GM12878 (cell line): ENCODE data around the gene SOX11. TPM values are rescaled to one million over a fixed set of nuclear protein-coding genes. Genes with fewer than 3 reads are reported as not detected.

Source experiments
- ATAC-seq: fragments of 200-7000 bp; cut with Tn5 transposase; 3 replicates; pipeline ENCODE4 v1.9.1; 2020; ENCODE audit warnings: mild to moderate bottlenecking, moderate library complexity
- BruUV-seq: library from RNA; stranded (reverse); fragments of 400-500 nt; replicated peaks from 2 replicates; lab custom pipeline; 2021; lab: Mats Ljungman, UMichigan
- CTCF ChIA-PET: fragments of 300-600 bp; sonication (Branson Sonifier 250); formaldehyde crosslinking; extraction: SDS; loops from one replicate; lab custom pipeline; 2021; ENCODE audit warnings: inconsistent platforms; lab: Yijun Ruan, JAX
- POLR2A ChIA-PET: fragments of 350-600 bp; formaldehyde crosslinking; extraction: SDS; loops from one replicate; lab custom pipeline; 2021; ENCODE audit warnings: inconsistent platforms; lab: Charles Lee
- RAD21 ChIA-PET: fragments of 300-600 bp; sonication (Branson Sonifier 250); formaldehyde crosslinking; loops from one replicate; lab custom pipeline; 2023; ENCODE audit warnings: antibody characterized with exemption; ENCODE audit not compliant: unreplicated experiment; lab: Charles Lee
- SMC1A ChIA-PET: fragments of 300-600 bp; sonication (Branson Sonifier 250); formaldehyde crosslinking; loops from one replicate; lab custom pipeline; 2023; ENCODE audit not compliant: unreplicated experiment, uncharacterized antibody; lab: Charles Lee
- DNase-seq: peaks from one replicate; pipeline ENCODE4 v3.0.0-alpha.2; 2011; ENCODE audit warnings: low read depth, low spot score
- FAIRE-seq: peaks from 3 replicates; lab custom pipeline; 2011; peaks lifted over from hg19 to GRCh38; lab: Jason Lieb, UNC
- H2AFZ ChIP-seq: 2 replicates; pipeline ENCODE4 v1.6.0; 2011; ENCODE audit warnings: low read depth, low read length, control low read depth; ENCODE audit not compliant: control insufficient read depth
- H3K27ac ChIP-seq: 2 replicates; pipeline ENCODE4 v1.5.1; 2011; ENCODE audit warnings: control low read depth; ENCODE audit not compliant: control insufficient read depth, insufficient read depth
- H3K27me3 ChIP-seq, 2 experiments: replicated peaks in 1 of 2; 2 replicates each; pipeline versions ENCODE4 v1.6.0 to v1.6.1; 2011; ENCODE audit warnings: low read length in 1 of 2; ENCODE audit not compliant: control insufficient read depth in 2 of 2, insufficient read depth in 2 of 2
- H3K36me3 ChIP-seq, 2 experiments: 2 replicates each; pipeline ENCODE4 v1.5.1; 2011; ENCODE audit warnings: low read length in 1 of 2; ENCODE audit not compliant: control insufficient read depth in 2 of 2, insufficient read depth in 2 of 2
- H3K4me1 ChIP-seq: 2 replicates; pipeline ENCODE4 v1.6.1; 2011; ENCODE audit warnings: mild to moderate bottlenecking, low read length, moderate library complexity, mixed read lengths; ENCODE audit not compliant: control insufficient read depth, insufficient read depth
- H3K4me2 ChIP-seq: 2 replicates; pipeline ENCODE4 v1.6.0; 2011; ENCODE audit warnings: control low read depth; ENCODE audit not compliant: control insufficient read depth, insufficient read depth
- H3K4me3 ChIP-seq: fragments of 200-600 bp; sonication (generic); 2 replicates; pipeline ENCODE4 v1.5.1; 2016
- H3K79me2 ChIP-seq: 2 replicates; pipeline ENCODE4 v1.6.0; 2011; ENCODE audit warnings: low read length; ENCODE audit not compliant: control insufficient read depth, insufficient read depth
- H3K9ac ChIP-seq: 2 replicates; pipeline ENCODE4 v1.8.0; 2011; ENCODE audit warnings: low read length, control low read depth, mixed read lengths; ENCODE audit not compliant: control insufficient read depth, insufficient read depth
- H3K9me3 ChIP-seq: replicated peaks from 3 replicates; pipeline ENCODE4 v1.5.1; 2011; ENCODE audit warnings: mild to moderate bottlenecking, low read length; ENCODE audit not compliant: control insufficient read depth, insufficient read depth
- H4K20me1 ChIP-seq: 2 replicates; pipeline ENCODE4 v1.6.0; 2011; ENCODE audit not compliant: control insufficient read depth, insufficient read depth
- ATF7 ChIP-seq: fragments of 450-650 bp; IDR thresholded peaks from 2 replicates; pipeline ENCODE4 v1.6.1; 2016; ENCODE audit warnings: low read depth, mild to moderate bottlenecking
- NR2C2 ChIP-seq: IDR thresholded peaks from 2 replicates; pipeline ENCODE4 v1.6.1; 2011; ENCODE audit warnings: borderline replicate concordance, low read depth; ENCODE audit not compliant: control insufficient read depth, insufficient read length
- PML ChIP-seq: IDR thresholded peaks from 2 replicates; pipeline ENCODE4 v1.6.1; 2012; ENCODE audit warnings: low read length, inconsistent platforms
- SREBF2 ChIP-seq: IDR thresholded peaks from 2 replicates; pipeline ENCODE4 v1.6.1; 2012; ENCODE audit warnings: mild to moderate bottlenecking, low read length
- SUPT20H ChIP-seq: IDR thresholded peaks from 2 replicates; pipeline ENCODE4 v1.6.1; 2011; ENCODE audit warnings: low read depth, mild to moderate bottlenecking, low read length, moderate library complexity, borderline replicate concordance; ENCODE audit not compliant: control insufficient read depth
- WRNIP1 ChIP-seq: IDR thresholded peaks from 2 replicates; pipeline ENCODE4 v1.6.1; 2011; ENCODE audit warnings: low read depth, low read length, improper control_type of control experiment, borderline replicate concordance
- ZBED1 ChIP-seq: IDR thresholded peaks from 2 replicates; pipeline ENCODE4 v1.6.1; 2016; ENCODE audit warnings: borderline replicate concordance
- ZBTB11 ChIP-seq: fragments of 450-650 bp; formaldehyde crosslinking; IDR thresholded peaks from 2 replicates; pipeline ENCODE4 v1.5.0; 2022; ENCODE audit warnings: mild to moderate bottlenecking, missing genetic modification characterization
- ZBTB40 ChIP-seq: fragments of 450-650 bp; IDR thresholded peaks from 2 replicates; pipeline ENCODE4 v1.6.1; 2016; ENCODE audit warnings: mild to moderate bottlenecking, moderate library complexity, borderline replicate concordance
- WGBS: methylation state at CpG from one replicate; pipeline ENCODE4 v1.1.6; 2016; ENCODE audit warnings: low lambda C conversion rate; ENCODE audit not compliant: insufficient replicate concordance, insufficient coverage; ENCODE audit errors: missing lambda C conversion rate; 5-methylcytosine and 5-hydroxymethylcytosine counted together
- in situ Hi-C: fragments of 300-500 bp; cut with MboI; formaldehyde crosslinking; loops from 9 replicates; pipeline ENCODE4 v1.14.3; 2018; ENCODE audit warnings: mixed read lengths
- intact Hi-C: fragments of 100-400 bp; cut with micrococcal nuclease; formaldehyde crosslinking; loops from one replicate; pipeline ENCODE4 v1.14.2; 2022; ENCODE audit not compliant: unreplicated experiment
- polyA plus RNA-seq, 11 experiments: library from polyadenylated mRNA; depleted of rRNA in 4 of 11; unstranded in 6 of 11; stranded (reverse) in 5 of 11; fragments of >200 nt; fragmentation: Nextera tagmentation in 4 of 11; fragmentation: Illumina TruSeq in 1 of 11; extraction: Ambion mirVana in 4 of 11; extraction: Trizol in 1 of 11; gene quantifications; 1 replicate in 1 of 11; 2 replicates in 10 of 11; pipeline versions ENCODE4 v1.2.1 to v1.2.3, GENCODE V29; 2011 to 2016; ENCODE audit warnings: inconsistent platforms in 2 of 11, missing spikeins in 2 of 11, low read depth in 1 of 11
- total RNA-seq, 4 experiments: library from RNA; depleted of rRNA in 3 of 4; stranded (reverse); fragments of >200 nt in 3 of 4; fragmentation: Illumina TruSeq in 1 of 4; extraction: Trizol in 1 of 4; gene quantifications; 2 replicates each; pipeline versions ENCODE4 v1.2.1 to v1.2.3, GENCODE V29; 2013 to 2021

Gene SOX11
- total and polyA plus RNA-seq, 10 of the 15 experiments (the other 5 are each of a cell fraction or from before 2014, with no cell fraction given) = 0.03 to 0.04 (median 0.03) TPM; not detected in 7

GRCh38 chr2:5719629-5720334 is 27.6 kb downstream of the SOX11 start:
- RAD21 ChIA-PET = interaction anchor here (0.6 kb wide), 1 partner anchor 1059 kb away, joined by 3 read pairs; no protein-coding TSS in a partner anchor
- no peak overlapping the region for H3K27ac ChIP-seq
- in situ Hi-C loops (no loop called here), intact Hi-C loops (no loop called here)
- no peak for FAIRE-seq
- no peaks in the 10 kb centered on the region for H3K36me3 ChIP-seq
- DNase-seq = no peak
- H3K9me3 ChIP-seq = no peaks in the 10 kb centered on the region
- WGBS = 21% methylated on average over 4 of the region's 4 CpGs
- CTCF ChIA-PET = no interaction called here
- H3K27me3 ChIP-seq = no peaks in the 10 kb centered on the region
- H3K4me2 ChIP-seq = no peak overlapping the region
- no peaks in the 10 kb centered on the region for H4K20me1 ChIP-seq
- no peak overlapping the region for H3K4me3 ChIP-seq
- no peak overlapping the region for H3K9ac ChIP-seq
- TF ChIP-seq ATF7 (peak; percentile 49; the same call in 1 of the 2 replicates), SUPT20H (no peak)
- no peaks in the 10 kb centered on the region for H3K79me2 ChIP-seq
- BruUV-seq = no TSS peak
- ATAC-seq = no peak
- SMC1A ChIA-PET = no interaction called here
- no peaks in the 10 kb centered on the region for H3K4me1 ChIP-seq
- no peak overlapping the region for H2AFZ ChIP-seq
- POLR2A ChIA-PET = no interaction called here

- Histone ChIP-seq H3K36me3 (no peaks in the 10 kb centered on the region), H3K9me3 (no peaks in the 10 kb centered on the region), H3K27me3 (no peaks in the 10 kb centered on the region), H4K20me1 (no peaks in the 10 kb centered on the region), H3K79me2 (no peaks in the 10 kb centered on the region), H3K9ac (no peak overlapping the region), H3K4me1 (no peaks in the 10 kb centered on the region), H2AFZ (no peak overlapping the region), H3K27ac (no peak overlapping the region), H3K4me3 (no peak overlapping the region), H3K4me2 (no peak overlapping the region)
- ChIA-PET SMC1A (no interaction called here), POLR2A (no interaction called here), RAD21 (interaction anchor here (0.6 kb wide), 1 partner anchor 1060 kb away, joined by 3 read pairs; no protein-coding TSS in a partner anchor), CTCF (no interaction called here)
- FAIRE-seq (no peak), ATAC-seq (no peak), DNase-seq (no peak)
- in situ Hi-C loops (no loop called here), intact Hi-C loops (no loop called here)
- BruUV-seq = no TSS peak
- WGBS = 51% methylated on average over 7 of the region's 7 CpGs
- TF ChIP-seq WRNIP1 (no peak), PML (no peak), ZBTB40 (no peak), ZBED1 (no peak), SREBF2 (no peak), NR2C2 (no peak), ZBTB11 (CRISPR knock-in tag) (no peak)
These were observed 28.2 kb downstream of the SOX11 start for GRCh38 chr2:5720426-5720825.
